GM11168 (cell line): ENCODE results near the gene LHFPL6.

Experiments
- in situ Hi-C: fragments of 300-500 bp; cut with MboI; formaldehyde crosslinking; loops from one replicate; pipeline ENCODE4 v1.12.0; 2022; ENCODE audit warnings: low sequenced_read_pairs; ENCODE audit not compliant: unreplicated experiment

Gene LHFPL6

GRCh38 chr13:39561971-39562370, 41.0 kb downstream of the LHFPL6 start:
- in situ Hi-C loops, result no loop called here

DNA sequence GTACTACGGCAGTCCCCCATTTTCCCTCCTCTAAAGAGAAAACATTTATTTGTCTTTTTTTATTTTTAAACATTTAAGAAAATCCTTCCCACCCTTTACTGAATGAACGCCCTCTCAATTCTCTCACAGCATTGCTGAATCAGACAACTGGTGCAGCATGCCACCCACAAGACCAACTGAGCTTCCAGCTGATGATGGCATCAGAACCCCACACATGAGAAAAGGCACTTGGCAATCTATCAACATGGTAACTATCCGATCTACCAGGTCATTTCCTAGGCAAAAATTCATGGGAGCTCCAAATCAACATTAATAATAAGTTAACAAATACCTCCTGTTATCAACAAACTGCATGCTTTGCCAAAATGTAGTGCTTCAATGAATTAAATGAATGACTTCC, 43.1 kb downstream of the LHFPL6 start:
- in situ Hi-C loops, result no loop called here

GRCh38 chr13:39557285-39557955, 45.6 kb downstream of the LHFPL6 start:
- in situ Hi-C loops, result no loop called here

DNA sequence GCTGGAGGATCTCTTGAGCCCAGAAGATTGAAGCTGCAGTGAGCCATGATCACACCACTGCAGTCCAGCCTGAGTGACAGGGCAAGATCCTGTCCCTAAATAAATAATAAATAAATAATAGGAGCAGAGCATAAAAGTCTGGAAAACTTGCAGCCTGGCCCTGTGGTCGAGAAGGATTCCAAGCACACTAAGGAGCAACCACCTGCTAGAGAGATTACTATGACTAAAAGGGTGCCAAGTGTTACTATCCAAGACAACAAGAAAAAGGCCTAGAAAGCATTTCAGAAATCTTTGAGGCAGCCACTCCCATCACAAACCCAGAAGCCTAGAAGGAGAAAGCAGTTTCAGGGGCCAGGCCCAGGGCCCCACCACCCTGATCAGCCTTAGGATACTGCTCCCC, 46.1 kb downstream of the LHFPL6 start:
- in situ Hi-C loops, result no loop called here

DNA sequence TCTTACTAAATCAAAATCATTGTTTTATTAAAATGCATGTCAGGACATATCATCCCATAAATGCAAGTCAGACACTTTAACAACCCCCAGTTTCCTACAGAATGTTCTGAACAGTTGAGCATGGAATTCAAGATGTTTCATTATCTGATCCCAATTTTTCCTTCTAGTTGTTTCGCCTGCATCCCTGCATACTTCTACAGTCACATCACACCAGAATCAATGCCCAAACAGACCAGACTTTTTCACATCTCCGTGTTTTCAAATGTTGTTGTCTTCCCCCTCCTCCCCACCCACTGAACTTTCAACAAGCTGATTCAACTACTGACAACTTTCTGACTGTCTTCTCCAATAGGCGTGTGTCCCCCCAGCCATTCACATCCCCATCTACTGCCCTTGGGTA, 48.6 kb downstream of the LHFPL6 start:
- in situ Hi-C loops, result no loop called here

DNA sequence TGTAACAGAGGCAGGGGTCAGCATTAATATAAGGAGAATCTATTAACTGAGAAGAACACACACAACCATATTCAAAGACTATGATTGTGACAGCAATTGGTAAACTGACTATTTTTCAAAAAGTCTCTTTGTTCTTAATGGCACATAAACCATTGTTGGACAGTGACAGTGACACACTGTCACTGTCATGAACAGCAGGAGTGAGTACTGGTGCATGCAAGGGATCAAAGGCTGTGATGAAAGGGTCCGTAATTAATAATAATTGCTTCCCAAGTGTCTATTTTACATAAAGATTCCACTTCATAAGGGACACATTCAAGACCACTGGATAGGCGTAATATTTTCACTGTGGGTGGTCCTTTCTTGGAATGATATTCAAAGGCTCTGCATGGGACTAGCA, 50.7 kb downstream of the LHFPL6 start:
- in situ Hi-C loops, result no loop called here

- in situ Hi-C loops, result no loop called here
These were observed 52.1 kb downstream of the LHFPL6 start for GRCh38 chr13:39550931-39551330.

DNA sequence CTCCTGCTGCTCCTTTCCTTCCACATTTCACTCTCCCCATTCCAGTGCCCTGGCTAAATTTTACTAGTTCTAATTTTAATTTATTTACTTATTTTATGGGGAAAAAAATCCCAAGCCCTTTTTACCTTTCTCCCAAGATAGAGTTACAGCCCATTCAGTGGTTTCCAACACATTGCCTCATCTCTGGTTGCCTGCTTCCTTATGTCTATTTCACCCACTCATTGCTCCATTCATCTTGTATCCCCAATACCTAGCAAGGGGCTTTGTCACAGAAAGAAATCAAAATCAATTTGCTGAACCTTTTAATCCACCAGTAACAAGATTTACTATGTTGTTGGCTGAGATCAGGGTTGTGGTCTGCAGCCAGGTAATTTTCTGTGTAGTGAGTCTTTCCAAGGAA, 55.9 kb downstream of the LHFPL6 start:
- in situ Hi-C loops, result no loop called here

DNA sequence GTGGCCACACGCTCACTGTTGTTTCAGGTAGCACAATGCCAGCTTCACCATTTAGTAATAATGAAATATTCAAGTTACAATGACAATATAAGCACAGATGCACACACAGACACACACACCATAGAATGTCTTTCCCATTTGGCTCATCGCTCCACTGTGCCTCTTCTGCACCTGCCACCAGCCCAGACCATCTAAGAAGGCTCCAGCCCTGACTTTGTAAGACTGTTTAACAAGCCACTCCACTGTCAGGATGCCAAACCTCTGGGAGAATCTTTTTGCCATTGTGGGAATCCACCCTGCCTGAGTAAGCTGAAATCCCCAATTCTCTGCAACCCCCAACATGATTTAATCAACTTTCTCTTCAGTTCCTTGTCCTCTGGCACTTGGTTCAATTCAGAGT, 60.6 kb downstream of the LHFPL6 start:
- in situ Hi-C loops, result no loop called here

DNA sequence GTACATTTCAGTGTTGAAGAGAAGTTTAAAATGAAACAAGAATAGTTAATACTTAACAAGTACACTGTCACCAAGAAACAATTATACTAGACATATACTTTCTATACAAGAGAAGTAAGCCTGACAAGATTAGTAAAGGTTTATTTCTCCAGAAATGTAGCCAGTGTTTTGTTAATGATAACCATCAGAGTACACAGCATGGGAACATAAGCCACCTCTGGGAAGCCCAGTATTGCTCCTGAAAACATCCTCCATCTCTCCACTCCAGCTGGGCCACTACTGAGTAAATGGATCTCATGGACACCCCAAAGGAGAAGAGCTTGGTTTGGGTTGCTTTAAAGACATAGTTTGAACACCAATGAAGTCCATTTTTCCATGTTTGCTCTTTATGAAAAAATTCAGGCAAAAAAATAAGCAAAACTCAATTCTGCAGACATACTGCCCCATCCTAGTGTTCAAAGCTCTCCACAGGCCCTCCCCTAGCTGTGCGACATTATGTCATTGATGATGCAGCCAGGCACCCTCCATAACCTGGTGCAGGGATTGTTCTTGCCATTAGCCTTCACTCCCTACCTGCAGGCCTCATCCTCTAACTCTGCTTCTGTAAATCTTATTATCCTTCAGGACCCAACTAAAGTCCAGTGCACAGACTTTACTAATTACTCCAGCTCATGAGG, 61.9 kb downstream of the LHFPL6 start:
- in situ Hi-C loops, result no loop called here

DNA sequence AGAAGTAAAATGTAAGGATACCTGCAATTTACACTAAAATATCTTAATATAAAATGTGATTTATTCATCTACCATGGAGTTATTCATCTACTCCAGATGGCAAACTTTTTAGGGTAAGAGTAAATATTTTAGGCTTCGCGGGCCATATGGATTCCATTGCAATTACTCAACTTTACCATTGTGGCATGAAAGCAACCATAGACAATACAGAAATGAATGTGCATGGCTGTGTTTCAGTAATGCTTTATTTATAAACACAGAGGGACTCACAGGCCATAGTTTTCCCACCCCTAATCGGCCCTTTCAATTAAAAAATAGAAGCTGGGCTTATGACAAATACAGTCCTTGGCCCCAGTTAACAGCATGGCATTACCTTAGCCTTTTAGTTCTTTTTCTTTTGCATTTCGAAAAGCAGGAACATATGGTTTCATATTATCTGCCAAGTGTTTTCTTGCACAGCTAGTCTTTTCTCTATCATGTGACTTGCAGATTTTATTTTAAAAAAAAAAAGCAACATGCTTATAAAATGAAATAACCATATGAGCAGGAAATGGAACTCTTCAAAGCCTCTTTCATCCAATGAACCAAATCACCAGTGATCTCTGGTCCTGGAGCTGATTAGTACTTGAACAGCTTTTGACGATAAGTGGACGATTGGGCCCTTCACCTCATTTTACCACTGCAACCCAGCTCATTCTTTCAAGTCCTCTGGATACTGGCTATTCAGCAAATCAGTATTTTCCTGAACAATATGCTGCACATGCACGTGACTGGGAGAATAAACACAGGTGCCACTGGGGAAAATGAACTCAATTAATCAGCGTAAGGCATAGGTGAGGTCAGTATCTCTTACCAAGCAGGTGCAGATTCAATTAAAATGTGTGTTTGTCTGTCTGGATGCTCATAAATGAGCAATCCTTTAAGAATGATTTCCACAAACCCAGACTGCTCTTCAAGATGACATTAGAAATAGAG, 63.9 kb downstream of the LHFPL6 start:
- in situ Hi-C loops, result no loop called here

DNA sequence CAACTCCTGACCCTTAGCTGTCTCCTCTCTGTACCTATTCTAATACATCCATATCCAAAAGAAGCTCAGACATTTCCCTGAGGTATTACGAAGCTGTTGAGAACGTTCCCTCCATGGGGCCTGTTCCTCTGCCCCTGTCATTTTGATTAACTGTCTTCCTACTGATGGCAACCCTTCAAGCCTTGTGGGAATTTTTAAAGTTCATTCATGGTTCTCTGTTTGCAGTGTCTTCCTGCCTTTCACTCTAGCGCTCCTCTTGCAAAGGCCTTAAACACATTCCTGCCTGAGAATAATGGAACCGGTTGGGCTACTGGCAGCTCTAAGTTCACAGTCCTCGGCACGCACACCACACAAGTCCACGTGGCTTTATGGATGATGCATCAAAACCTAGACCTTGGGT, 66.1 kb downstream of the LHFPL6 start:
- in situ Hi-C loops, result no loop called here

- in situ Hi-C loops, result no loop called here
These were observed 66.7 kb downstream of the LHFPL6 start for GRCh38 chr13:39536274-39536673.

GRCh38 chr13:39533651-39534150, 69.3 kb downstream of the LHFPL6 start:
- in situ Hi-C loops, result no loop called here

DNA sequence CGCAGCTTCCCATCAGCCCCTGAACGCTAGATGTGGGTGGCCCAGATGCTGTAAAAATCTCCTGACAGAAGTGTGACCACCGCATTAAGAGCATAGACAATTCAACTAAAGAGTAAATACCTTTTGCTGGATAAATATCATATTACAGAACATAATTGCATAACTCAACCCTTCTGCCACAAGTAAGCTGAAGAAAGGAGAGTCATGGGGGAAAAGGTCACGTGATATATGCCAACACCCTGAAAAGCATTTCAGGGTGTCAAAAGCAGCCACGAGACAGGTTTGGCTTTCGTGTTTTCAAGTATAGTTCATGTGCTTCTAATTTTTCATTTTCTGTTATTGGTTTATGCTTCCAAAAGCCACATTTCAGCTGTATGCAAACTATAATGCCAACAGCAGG, 71.3 kb downstream of the LHFPL6 start:
- in situ Hi-C loops, result no loop called here

GRCh38 chr13:39530916-39531315, 72.1 kb downstream of the LHFPL6 start:
- in situ Hi-C loops, result no loop called here

GRCh38 chr13:39528661-39528980, 74.4 kb downstream of the LHFPL6 start:
- in situ Hi-C loops, result no loop called here

DNA sequence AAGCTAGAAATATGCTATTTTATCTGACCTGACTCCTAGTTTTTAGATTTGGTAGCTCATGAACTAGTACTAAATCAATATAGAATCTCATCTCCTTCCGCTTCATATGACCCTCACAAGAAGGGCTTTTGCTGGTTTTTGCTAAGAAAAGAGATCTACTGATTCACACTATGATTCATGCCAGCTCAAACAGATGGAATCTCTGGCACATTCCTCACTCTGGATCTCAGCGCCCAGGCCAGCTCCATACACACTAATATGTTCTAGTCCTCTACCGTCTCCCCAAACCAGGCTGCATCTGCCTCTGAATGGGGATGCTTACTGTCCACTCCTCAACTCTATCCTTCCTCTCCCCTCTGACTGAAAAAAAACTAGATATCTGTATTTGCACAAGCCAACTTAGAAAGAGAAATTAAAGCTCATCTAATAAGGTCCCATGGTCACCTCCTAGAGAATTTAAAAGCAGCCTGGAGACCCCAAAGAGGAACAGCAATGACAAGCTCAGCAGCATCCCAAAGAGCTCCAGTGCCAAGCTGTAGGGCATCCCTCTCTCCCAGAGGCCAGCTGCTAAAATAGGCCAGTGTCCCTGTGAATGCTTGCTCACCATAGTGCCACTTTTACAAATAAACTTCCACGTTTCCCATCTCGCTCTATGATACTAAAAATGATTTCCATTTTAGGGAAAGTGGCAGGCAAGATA, 74.9 kb downstream of the LHFPL6 start:
- in situ Hi-C loops, result no loop called here

- in situ Hi-C loops, result no loop called here
These were observed 75.7 kb downstream of the LHFPL6 start for GRCh38 chr13:39527301-39527700.

DNA sequence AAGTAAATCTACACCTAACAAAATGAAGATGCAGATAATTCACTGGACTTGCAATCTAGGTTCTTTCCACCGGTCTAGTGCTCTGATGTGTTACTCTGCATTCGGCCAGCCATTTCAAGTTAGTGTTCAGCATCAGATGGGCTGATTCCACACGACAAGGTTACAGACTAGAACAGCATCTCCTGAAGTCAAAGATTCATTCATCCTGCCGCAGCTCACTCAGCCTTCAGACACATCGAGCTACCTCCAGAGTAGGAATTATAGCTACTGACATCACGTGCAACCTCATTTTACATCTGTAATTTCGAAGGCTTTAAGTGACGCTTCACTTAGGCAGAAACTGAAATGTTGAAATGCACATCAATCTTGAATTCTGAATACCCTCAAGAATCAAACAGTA, 76.5 kb downstream of the LHFPL6 start:
- in situ Hi-C loops, result no loop called here
